ENCODE measurements around the gene PIGL. TPM values are rescaled to one million over a fixed set of nuclear protein-coding genes. Genes with fewer than 3 reads are reported as not detected.
"Not testable (repeated sequence)": the region's sequence is repeated elsewhere in the genome, so short reads cannot be mapped to it uniquely, and the experiment has no call there.

PIGL gene
- total and polyA plus RNA-seq, 4 donors: 8.9 to 38.1 (median 27.1) TPM

- no peak for TF ChIP-seq CTCF (IDR thresholded peaks at IDR 0.05; ENCODE audit: control extremely low read depth, extremely low read depth)
- 0 to 1% methylated on average over 65 to 82 of the region's 82 CpGs for WGBS, 2 donors
- no peaks in the 10 kb centered on the region for H3K9me3 ChIP-seq (ENCODE audit: control insufficient read depth in 4 of 4, insufficient read depth in 3 of 4, low read length in 3 of 4)
- DNase-seq: peak; percentile 95 to 97 (median 97)
- no peaks in the 10 kb centered on the region for H3K36me3 ChIP-seq (ENCODE audit: control insufficient read depth in 4 of 4, insufficient read depth in 4 of 4, low read length in 4 of 4)
- ATAC-seq (ENCODE audit: insufficient read depth, low FRiP score): peak; percentile 93
- peak within 1 kb of the TSS; percentile 84 for H3K4me3 ChIP-seq
- H3K27ac ChIP-seq (ENCODE audit: low read depth in 1 of 2, low read length in 1 of 2): peak within 1 kb of the TSS; percentile 97 to 100
- H3K4me1 ChIP-seq (ENCODE audit: control insufficient read depth in 5 of 5, insufficient read depth in 5 of 5, low read length in 5 of 5): peaks cover 3 to 26% (median 5%) of the 10 kb centered on the region in 5 donors
- no peaks in the 10 kb centered on the region for H3K27me3 ChIP-seq (ENCODE audit: control insufficient read depth in 3 of 3, insufficient read depth in 3 of 3, low read length in 2 of 3)
- H3K9ac ChIP-seq (ENCODE audit: insufficient read depth in 1 of 2, low read length in 2 of 2): peak within 1 kb of the TSS; percentile 61 to 72
Observed at GRCh38 chr17:16215273-16215964, 1.6 kb upstream of the PIGL start, which contains the start of gene NCOR1. NCOR1 (minus strand) TSS chr17:16215534; CDS start chr17:16194569, 20,965 bp downstream.

- WGBS, 2 donors: 20 to 34% methylated on average over 22 of the region's 22 CpGs
Observed at GRCh38 chr17:16215965-16216316, 1.1 kb upstream of the PIGL start.

GRCh38 chr17:16216341-16217001 lies 539 bp upstream of the PIGL start:
- not testable (repeated sequence) for ATAC-seq (ENCODE audit: insufficient read depth, low FRiP score); H3K27me3 ChIP-seq (ENCODE audit: control insufficient read depth in 3 of 3, insufficient read depth in 3 of 3, low read length in 2 of 3); DNase-seq; H3K9me3 ChIP-seq (ENCODE audit: control insufficient read depth in 4 of 4, insufficient read depth in 3 of 4, low read length in 3 of 4); H3K36me3 ChIP-seq (ENCODE audit: control insufficient read depth in 4 of 4, insufficient read depth in 4 of 4, low read length in 4 of 4); H3K4me3 ChIP-seq
- Histone ChIP-seq H3K4me1 (ENCODE audit: control insufficient read depth in 5 of 5, insufficient read depth in 5 of 5, low read length in 5 of 5) (peaks cover 3 to 26% (median 5%) of the 10 kb centered on the region in 5 donors), H3K9ac (ENCODE audit: insufficient read depth in 1 of 2, low read length in 2 of 2) (peak overlapping the region; percentile 55 to 77), H3K27ac (ENCODE audit: low read depth in 1 of 2, low read length in 1 of 2) (peak overlapping the region; percentile 97 to 100)
- WGBS, 2 donors: 72 to 73% methylated on average over 36 to 38 of the region's 38 CpGs

More at GRCh38 chr17:16215965-16216316, 1.1 kb upstream of the PIGL start:
- Histone ChIP-seq H3K27ac (ENCODE audit: low read depth in 1 of 2, low read length in 1 of 2) (peak overlapping the region; percentile 97 to 100), H3K9me3 (ENCODE audit: control insufficient read depth in 4 of 4, insufficient read depth in 3 of 4, low read length in 3 of 4) (no peaks in the 10 kb centered on the region), H3K27me3 (ENCODE audit: control insufficient read depth in 3 of 3, insufficient read depth in 3 of 3, low read length in 2 of 3) (no peaks in the 10 kb centered on the region), H3K36me3 (ENCODE audit: control insufficient read depth in 4 of 4, insufficient read depth in 4 of 4, low read length in 4 of 4) (peaks cover 0 to 3% (median 0%) of the 10 kb centered on the region in 4 donors), H3K9ac (ENCODE audit: insufficient read depth in 1 of 2, low read length in 2 of 2) (peak overlapping the region; percentile 47 to 55), H3K4me3 (peak overlapping the region; percentile 60), H3K4me1 (ENCODE audit: control insufficient read depth in 5 of 5, insufficient read depth in 5 of 5, low read length in 5 of 5) (peaks cover 3 to 26% (median 5%) of the 10 kb centered on the region in 5 donors)
- no peak for DNase-seq
- TF ChIP-seq CTCF (IDR thresholded peaks at IDR 0.05; ENCODE audit: control extremely low read depth, extremely low read depth): no peak
- ATAC-seq (ENCODE audit: insufficient read depth, low FRiP score): peak; percentile 14

GRCh38 chr17:16222406-16222805 lies 5.4 kb downstream of the PIGL start:
- no peak for DNase-seq
- no peak for ATAC-seq (ENCODE audit: insufficient read depth, low FRiP score)
- H3K36me3 ChIP-seq (ENCODE audit: control insufficient read depth in 4 of 4, insufficient read depth in 4 of 4, low read length in 4 of 4): peaks cover 0 to 5% (median under 1%) of the 10 kb centered on the region in 4 donors
- H3K27ac ChIP-seq (ENCODE audit: low read depth in 1 of 2, low read length in 1 of 2): no peak overlapping the region
- H3K4me3 ChIP-seq: no peak overlapping the region
- no peaks in the 10 kb centered on the region for H3K27me3 ChIP-seq (ENCODE audit: control insufficient read depth in 3 of 3, insufficient read depth in 3 of 3, low read length in 2 of 3)
- TF ChIP-seq CTCF (IDR thresholded peaks at IDR 0.05; ENCODE audit: control extremely low read depth, extremely low read depth): no peak
- no peak overlapping the region for H3K9ac ChIP-seq (ENCODE audit: insufficient read depth in 1 of 2, low read length in 2 of 2)
- H3K4me1 ChIP-seq (ENCODE audit: control insufficient read depth in 5 of 5, insufficient read depth in 5 of 5, low read length in 5 of 5): peaks cover 0 to 8% (median 0%) of the 10 kb centered on the region in 5 donors
- H3K9me3 ChIP-seq (ENCODE audit: control insufficient read depth in 4 of 4, insufficient read depth in 3 of 4, low read length in 3 of 4): no peaks in the 10 kb centered on the region
- whole genome bisulfite sequencing, 2 donors: 95 to 97% methylated on average over 3 of the region's 3 CpGs

- 91 to 94% methylated on average over 8 of the region's 8 CpGs for WGBS, 2 donors
- not testable (repeated sequence) for DNase-seq; H3K9me3 ChIP-seq (ENCODE audit: control insufficient read depth in 4 of 4, insufficient read depth in 3 of 4, low read length in 3 of 4); H3K27ac ChIP-seq (ENCODE audit: low read depth in 1 of 2, low read length in 1 of 2); H3K4me3 ChIP-seq; H3K4me1 ChIP-seq (ENCODE audit: control insufficient read depth in 5 of 5, insufficient read depth in 5 of 5, low read length in 5 of 5); ATAC-seq (ENCODE audit: insufficient read depth, low FRiP score); H3K36me3 ChIP-seq (ENCODE audit: control insufficient read depth in 4 of 4, insufficient read depth in 4 of 4, low read length in 4 of 4); H3K27me3 ChIP-seq (ENCODE audit: control insufficient read depth in 3 of 3, insufficient read depth in 3 of 3, low read length in 2 of 3); H3K9ac ChIP-seq (ENCODE audit: insufficient read depth in 1 of 2, low read length in 2 of 2)
Observed at GRCh38 chr17:16229912-16230561, 13.0 kb downstream of the PIGL start.

Measured in lung (tissue), 12 donors.